ENCODE measurements around the gene PDE4D. TPM values are rescaled to one million over a fixed set of nuclear protein-coding genes. Genes with fewer than 3 reads are reported as not detected.

Gene PDE4D
- total and polyA plus RNA-seq, 4 donors, result 12.8 to 167 (median 44.5) TPM

DNA sequence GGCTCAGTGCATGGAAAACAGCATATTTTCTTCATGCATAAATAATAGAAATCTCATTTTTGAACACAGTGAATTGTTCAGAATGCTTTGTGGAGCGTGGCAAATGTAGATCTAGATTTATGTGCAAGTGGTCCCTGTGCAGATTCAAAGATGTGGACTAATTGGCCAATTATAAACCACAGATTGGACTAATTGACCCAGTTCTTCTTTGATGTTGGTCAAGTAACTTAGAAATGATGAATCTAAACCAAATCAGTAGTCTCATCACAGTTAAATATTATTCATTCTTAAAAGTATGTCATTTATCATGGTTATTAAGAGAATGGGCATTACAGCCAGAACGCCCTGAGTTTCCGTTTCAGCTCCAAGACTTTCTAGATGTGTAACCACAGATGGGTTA is 11.7 kb upstream of the PDE4D start:
- Histone ChIP-seq H3K27ac (ENCODE audit: low read depth in 1 of 2, low read length in 1 of 2) (no peak overlapping the region), H3K36me3 (ENCODE audit: control insufficient read depth in 4 of 4, insufficient read depth in 4 of 4, low read length in 4 of 4) (no peaks in the 10 kb centered on the region), H3K4me3 (no peak overlapping the region), H3K9ac (ENCODE audit: insufficient read depth in 1 of 2, low read length in 2 of 2) (no peak overlapping the region), H3K4me1 (ENCODE audit: control insufficient read depth in 5 of 5, insufficient read depth in 5 of 5, low read length in 5 of 5) (no peaks in the 10 kb centered on the region), H3K9me3 (ENCODE audit: control insufficient read depth in 4 of 4, insufficient read depth in 3 of 4, low read length in 3 of 4) (no peaks in the 10 kb centered on the region), H3K27me3 (ENCODE audit: control insufficient read depth in 3 of 3, insufficient read depth in 3 of 3, low read length in 2 of 3) (no peaks in the 10 kb centered on the region)
- TF ChIP-seq, protein P1, sequence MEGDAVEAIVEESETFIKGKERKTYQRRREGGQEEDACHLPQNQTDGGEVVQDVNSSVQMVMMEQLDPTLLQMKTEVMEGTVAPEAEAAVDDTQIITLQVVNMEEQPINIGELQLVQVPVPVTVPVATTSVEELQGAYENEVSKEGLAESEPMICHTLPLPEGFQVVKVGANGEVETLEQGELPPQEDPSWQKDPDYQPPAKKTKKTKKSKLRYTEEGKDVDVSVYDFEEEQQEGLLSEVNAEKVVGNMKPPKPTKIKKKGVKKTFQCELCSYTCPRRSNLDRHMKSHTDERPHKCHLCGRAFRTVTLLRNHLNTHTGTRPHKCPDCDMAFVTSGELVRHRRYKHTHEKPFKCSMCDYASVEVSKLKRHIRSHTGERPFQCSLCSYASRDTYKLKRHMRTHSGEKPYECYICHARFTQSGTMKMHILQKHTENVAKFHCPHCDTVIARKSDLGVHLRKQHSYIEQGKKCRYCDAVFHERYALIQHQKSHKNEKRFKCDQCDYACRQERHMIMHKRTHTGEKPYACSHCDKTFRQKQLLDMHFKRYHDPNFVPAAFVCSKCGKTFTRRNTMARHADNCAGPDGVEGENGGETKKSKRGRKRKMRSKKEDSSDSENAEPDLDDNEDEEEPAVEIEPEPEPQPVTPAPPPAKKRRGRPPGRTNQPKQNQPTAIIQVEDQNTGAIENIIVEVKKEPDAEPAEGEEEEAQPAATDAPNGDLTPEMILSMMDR (IDR thresholded peaks at IDR 0.05; ENCODE audit: control extremely low read depth, extremely low read depth), result no peak
- WGBS, 2 donors, result 92% methylated on average over 3 of the region's 3 CpGs
- DNase-seq (no peak), ATAC-seq (ENCODE audit: insufficient read depth, low FRiP score) (no peak)

DNA sequence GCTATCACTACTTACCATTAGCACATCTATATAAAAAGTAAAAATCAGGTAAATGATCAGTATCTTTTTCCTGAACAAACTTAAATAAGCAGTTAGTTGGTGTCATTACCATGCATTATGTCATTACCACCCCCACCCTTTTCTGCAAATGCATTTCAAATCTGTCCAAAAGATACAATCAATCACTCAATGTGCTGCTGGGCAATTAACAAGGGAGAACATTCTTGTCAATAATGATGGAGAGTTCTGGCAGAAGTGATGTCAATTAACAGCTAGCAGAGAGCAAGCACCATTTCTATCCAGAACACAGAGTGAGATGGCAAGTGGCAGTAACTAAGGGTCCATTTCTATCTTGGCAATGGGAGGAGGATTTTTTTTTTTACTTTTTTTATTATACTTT is 3.5 kb upstream of the PDE4D start:
- Histone ChIP-seq H3K36me3 (ENCODE audit: control insufficient read depth in 4 of 4, insufficient read depth in 4 of 4, low read length in 4 of 4) (no peaks in the 10 kb centered on the region), H3K27me3 (ENCODE audit: control insufficient read depth in 3 of 3, insufficient read depth in 3 of 3, low read length in 2 of 3) (peaks cover 6 to 22% (median 16%) of the 10 kb centered on the region in 3 donors), H3K4me1 (ENCODE audit: control insufficient read depth in 5 of 5, insufficient read depth in 5 of 5, low read length in 5 of 5) (peaks cover 0 to 7% (median 0%) of the 10 kb centered on the region in 5 donors), H3K4me3 (no peak overlapping the region), H3K9me3 (ENCODE audit: control insufficient read depth in 4 of 4, insufficient read depth in 3 of 4, low read length in 3 of 4) (peaks cover 0 to 2% (median 0%) of the 10 kb centered on the region in 4 donors), H3K9ac (ENCODE audit: insufficient read depth in 1 of 2, low read length in 2 of 2) (no peak overlapping the region), H3K27ac (ENCODE audit: low read depth in 1 of 2, low read length in 1 of 2) (no peak overlapping the region)
- DNase-seq (no peak), ATAC-seq (ENCODE audit: insufficient read depth, low FRiP score) (no peak)
- TF ChIP-seq, protein P1 (IDR thresholded peaks at IDR 0.05; ENCODE audit: control extremely low read depth, extremely low read depth), result no peak

DNA sequence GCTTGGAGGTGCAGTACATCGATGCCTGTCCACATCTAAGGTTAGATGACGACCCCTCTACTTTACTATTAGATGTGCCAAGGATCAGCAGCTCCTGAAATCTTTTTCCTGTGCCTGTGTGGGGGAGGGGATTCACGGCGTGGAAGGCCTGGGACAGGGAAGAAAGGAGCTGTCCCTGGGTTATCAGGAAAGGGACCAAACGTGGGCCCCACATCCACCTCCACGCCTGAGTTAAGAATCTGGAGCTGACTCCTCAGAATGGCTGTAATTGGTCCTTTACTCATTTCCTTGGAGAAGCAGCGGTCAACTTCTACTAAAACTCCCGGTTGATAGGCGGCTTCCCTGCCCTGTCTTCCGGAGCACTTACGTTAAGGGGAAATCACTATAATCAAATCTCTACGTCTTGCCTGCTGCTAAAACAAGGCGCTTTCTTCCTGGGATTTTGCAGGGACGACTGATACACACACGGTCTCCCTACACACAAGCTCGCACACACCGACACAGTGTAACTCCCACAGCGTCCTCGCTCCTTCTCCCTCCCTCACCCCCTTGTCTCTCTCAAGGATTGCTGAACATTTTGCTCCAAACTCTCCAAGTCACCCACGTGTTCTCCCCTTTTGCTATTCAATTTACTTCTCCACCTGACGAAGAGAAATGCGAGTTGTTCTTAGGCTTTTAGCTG is 1.4 kb downstream of the PDE4D start:
- DNase-seq (no peak), ATAC-seq (ENCODE audit: insufficient read depth, low FRiP score) (no peak)
- Histone ChIP-seq H3K4me1 (ENCODE audit: control insufficient read depth in 5 of 5, insufficient read depth in 5 of 5, low read length in 5 of 5) (peaks cover 0 to 7% (median 0%) of the 10 kb centered on the region in 5 donors), H3K27ac (ENCODE audit: low read depth in 1 of 2, low read length in 1 of 2) (no peak overlapping the region), H3K9me3 (ENCODE audit: control insufficient read depth in 4 of 4, insufficient read depth in 3 of 4, low read length in 3 of 4) (peaks cover 0 to 2% (median 0%) of the 10 kb centered on the region in 4 donors), H3K36me3 (ENCODE audit: control insufficient read depth in 4 of 4, insufficient read depth in 4 of 4, low read length in 4 of 4) (no peaks in the 10 kb centered on the region), H3K27me3 (ENCODE audit: control insufficient read depth in 3 of 3, insufficient read depth in 3 of 3, low read length in 2 of 3) (peaks cover 6 to 38% (median 32%) of the 10 kb centered on the region in 3 donors), H3K4me3 (no peak overlapping the region), H3K9ac (ENCODE audit: insufficient read depth in 1 of 2, low read length in 2 of 2) (no peak overlapping the region)
- TF ChIP-seq, protein P1 (IDR thresholded peaks at IDR 0.05; ENCODE audit: control extremely low read depth, extremely low read depth), result no peak
- WGBS, 2 donors, result 21 to 27% methylated on average over 22 of the region's 22 CpGs

DNA sequence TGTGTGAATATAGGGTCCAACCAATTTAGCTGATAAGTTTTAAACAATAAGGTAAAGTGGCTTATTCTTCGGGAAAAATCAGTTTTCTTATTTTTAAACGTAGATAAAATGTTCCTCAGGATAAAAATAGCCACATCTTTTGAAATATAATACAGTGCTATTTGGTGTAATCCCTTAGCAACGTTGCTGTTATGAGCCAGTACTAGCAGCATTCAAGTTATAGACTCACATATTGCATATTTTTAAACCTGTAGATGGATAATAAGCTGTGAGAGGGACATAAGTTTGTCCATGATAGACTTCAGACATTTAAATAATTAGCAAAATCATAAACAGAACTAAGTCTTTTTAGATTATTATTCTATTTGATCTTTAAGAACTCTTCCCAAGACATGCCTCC is 6.3 kb downstream of the PDE4D start:
- TF ChIP-seq, protein P1 (IDR thresholded peaks at IDR 0.05; ENCODE audit: control extremely low read depth, extremely low read depth), result no peak
- Histone ChIP-seq H3K9ac (ENCODE audit: insufficient read depth in 1 of 2, low read length in 2 of 2) (no peak overlapping the region), H3K36me3 (ENCODE audit: control insufficient read depth in 4 of 4, insufficient read depth in 4 of 4, low read length in 4 of 4) (no peaks in the 10 kb centered on the region), H3K27me3 (ENCODE audit: control insufficient read depth in 3 of 3, insufficient read depth in 3 of 3, low read length in 2 of 3) (peaks cover 0 to 24% (median 12%) of the 10 kb centered on the region in 3 donors), H3K27ac (ENCODE audit: low read depth in 1 of 2, low read length in 1 of 2) (no peak overlapping the region), H3K4me1 (ENCODE audit: control insufficient read depth in 5 of 5, insufficient read depth in 5 of 5, low read length in 5 of 5) (no peaks in the 10 kb centered on the region), H3K4me3 (no peak overlapping the region), H3K9me3 (ENCODE audit: control insufficient read depth in 4 of 4, insufficient read depth in 3 of 4, low read length in 3 of 4) (peaks cover 0 to under 1% (median 0%) of the 10 kb centered on the region in 4 donors)
- no peak for DNase-seq
- 85 to 86% methylated on average over 3 of the region's 3 CpGs for WGBS, 2 donors
- ATAC-seq (ENCODE audit: insufficient read depth, low FRiP score), result no peak

Measured in lung (tissue), 12 donors.